OCI-LY7 (cell line): Measurements from ENCODE around the gene SPSB2.
"Not testable (repeated sequence)": the region's sequence is repeated elsewhere in the genome, so short reads cannot be mapped to it uniquely, and the experiment has no call there.

Source experiments
- CTCF ChIP-seq: fragments of 200-600 bp; sonication (generic); conservative IDR thresholded peaks from 2 replicates; pipeline ENCODE4 v1.5.1; 2014; ENCODE audit warnings: mild to moderate bottlenecking, antibody characterized with exemption, low read length, moderate library complexity, mixed read lengths
- EZH2phosphoT487 ChIP-seq: fragments of 200-600 bp; sonication (generic); IDR thresholded peaks from 2 replicates; pipeline ENCODE4 v1.6.1; 2018; ENCODE audit warnings: low read depth, borderline replicate concordance, mild to moderate bottlenecking, mixed run types, antibody characterized with exemption, low read length, moderate library complexity, mixed read lengths

DNA sequence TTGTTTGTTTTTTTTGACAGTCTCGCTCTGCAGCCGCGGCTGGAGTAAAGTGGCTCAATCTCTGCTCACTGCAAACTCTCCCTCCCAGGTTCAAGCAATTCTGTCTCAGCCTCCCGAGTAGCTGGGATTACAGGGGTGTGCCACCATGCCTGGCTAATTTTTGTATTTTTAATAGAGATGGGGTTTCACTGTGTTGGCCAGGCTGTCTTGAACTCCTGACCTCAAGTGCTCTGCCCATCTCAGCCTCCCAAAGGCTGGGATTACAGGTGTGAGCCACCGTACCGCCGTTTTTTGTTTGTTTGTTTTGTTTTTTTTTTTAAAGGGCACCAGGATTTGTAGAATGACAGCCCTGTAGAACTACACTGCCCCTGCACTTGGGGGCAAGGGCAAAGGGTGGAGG lies 15.7 kb upstream of the SPSB2 start:
- not testable (repeated sequence) for TF ChIP-seq CTCF, EZH2phosphoT487
